ENCODE measurements around the gene CAMSAP3. TPM values are rescaled to one million over a fixed set of nuclear protein-coding genes. Genes with fewer than 3 reads are reported as not detected.

Gene CAMSAP3
- total RNA-seq, 2 donors from 2014 or later: 40.4 to 90.9 TPM

GRCh38 chr19:7657131-7657751 is 61.6 kb downstream of the CAMSAP3 start:
- WGBS: 48% methylated on average over 14 of the region's 14 CpGs

GRCh38 chr19:7658219-7658686 is 62.6 kb downstream of the CAMSAP3 start:
- Histone ChIP-seq H3K27ac (no peak overlapping the region), H3K4me3 (no peak overlapping the region), H3K4me1 (replicated peaks) (no peaks in the 10 kb centered on the region), H3K27me3 (replicated peaks; ENCODE audit: insufficient read depth) (no peaks in the 10 kb centered on the region), H3K9me3 (no peaks in the 10 kb centered on the region), H3K36me3 (no peaks in the 10 kb centered on the region)
- intact Hi-C loops (cut with DNase I): loop anchor here (10.0 kb wide), 1 partner anchor 137 kb away; no protein-coding TSS in a partner anchor
- no peak for DNase-seq (ENCODE audit: low spot score)
- WGBS: 30% methylated on average over 9 of the region's 9 CpGs
- no peak for TF ChIP-seq POLR2AphosphoS5 (IDR thresholded peaks at IDR 0.05)
- no peak for TF ChIP-seq CTCF (IDR thresholded peaks at IDR 0.05)

More at GRCh38 chr19:7657131-7657751, 61.6 kb downstream of the CAMSAP3 start:
- intact Hi-C loops (cut with DNase I): loop anchor here (10.0 kb wide), 1 partner anchor 138 kb away; no protein-coding TSS in a partner anchor
- no peak for TF ChIP-seq CTCF (IDR thresholded peaks at IDR 0.05)
- TF ChIP-seq POLR2A (IDR thresholded peaks at IDR 0.05): no peak
- TF ChIP-seq POLR2AphosphoS5 (IDR thresholded peaks at IDR 0.05): no peak
- no peaks in the 10 kb centered on the region for H3K36me3 ChIP-seq
- no peak overlapping the region for H3K27ac ChIP-seq
- no peaks in the 10 kb centered on the region for H3K4me1 ChIP-seq (replicated peaks)
- DNase-seq (ENCODE audit: low spot score): no peak
- H3K9me3 ChIP-seq: no peaks in the 10 kb centered on the region
- H3K27me3 ChIP-seq (replicated peaks; ENCODE audit: insufficient read depth): no peaks in the 10 kb centered on the region
- H3K4me3 ChIP-seq: no peak overlapping the region

GRCh38 chr19:7661744-7662538 is 66.3 kb downstream of the CAMSAP3 start:
- H3K27me3 ChIP-seq (replicated peaks; ENCODE audit: insufficient read depth): no peaks in the 10 kb centered on the region
- WGBS: 78% methylated on average over 8 of the region's 8 CpGs

GRCh38 chr19:7662657-7663056 is 67.0 kb downstream of the CAMSAP3 start:
- Histone ChIP-seq H3K27me3 (replicated peaks; ENCODE audit: insufficient read depth) (no peaks in the 10 kb centered on the region), H3K36me3 (no peaks in the 10 kb centered on the region), H3K4me1 (replicated peaks) (no peaks in the 10 kb centered on the region), H3K27ac (no peak overlapping the region), H3K9me3 (no peaks in the 10 kb centered on the region), H3K4me3 (no peak overlapping the region)
- TF ChIP-seq POLR2A (IDR thresholded peaks at IDR 0.05) (no peak), CTCF (IDR thresholded peaks at IDR 0.05) (no peak), POLR2AphosphoS5 (IDR thresholded peaks at IDR 0.05) (no peak)
- intact Hi-C loops (cut with DNase I): no loop called here
- DNase-seq (ENCODE audit: low spot score): no peak
- WGBS: 72% methylated on average over 14 of the region's 14 CpGs

More at GRCh38 chr19:7661744-7662538, 66.3 kb downstream of the CAMSAP3 start:
- intact Hi-C loops (cut with DNase I): no loop called here
- Histone ChIP-seq H3K27ac (no peak overlapping the region), H3K4me1 (replicated peaks) (no peaks in the 10 kb centered on the region), H3K4me3 (no peak overlapping the region), H3K36me3 (no peaks in the 10 kb centered on the region), H3K9me3 (no peaks in the 10 kb centered on the region)
- TF ChIP-seq CTCF (IDR thresholded peaks at IDR 0.05): no peak
- TF ChIP-seq POLR2AphosphoS5 (IDR thresholded peaks at IDR 0.05): no peak
- TF ChIP-seq POLR2A (IDR thresholded peaks at IDR 0.05): no peak
- DNase-seq (ENCODE audit: low spot score): no peak

Data from prostate gland (tissue), 2 donors.